ENCODE results near the gene LILRB2. TPM values are rescaled to one million over a fixed set of nuclear protein-coding genes. Genes with fewer than 3 reads are reported as not detected.

LILRB2 gene
- polyA plus RNA-seq, 1 of the 3 experiments (the other 2 are of a cell fraction): not detected

DNA sequence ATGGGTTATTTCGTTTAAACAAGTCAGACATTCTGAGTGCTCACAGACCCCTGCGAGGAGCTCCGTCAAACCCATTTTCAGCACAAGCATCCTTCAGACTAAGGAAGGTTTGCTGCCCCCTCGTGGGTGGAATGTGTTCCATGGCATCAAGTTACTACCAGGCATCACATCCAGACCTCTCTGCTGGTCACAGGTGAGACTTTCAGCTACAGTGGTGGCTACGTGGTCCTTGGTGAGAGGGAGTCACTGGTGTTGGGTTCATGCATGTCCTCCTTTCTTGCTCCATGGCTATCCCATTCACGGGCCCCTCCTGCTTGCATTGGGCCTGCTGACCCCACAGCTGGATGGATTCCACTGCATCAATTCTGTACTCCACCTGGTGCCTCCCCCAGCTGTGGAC is 14.8 kb downstream of the LILRB2 start:
- Histone ChIP-seq H3K9ac (no peak overlapping the region), H4K20me1 (ENCODE audit: insufficient read depth) (no peaks in the 10 kb centered on the region), H2AFZ (ENCODE audit: low read depth) (no peak overlapping the region), H3K4me3 (ENCODE audit: low read depth in 2 of 2, low read length in 1 of 2) (no peak overlapping the region; a peak in 1 of 4 replicates), H3K36me3 (replicated peaks in 1 of 2; ENCODE audit: control insufficient read depth in 1 of 2, insufficient read depth in 2 of 2, low read length in 1 of 2) (no peaks in the 10 kb centered on the region), H3K9me2 (no peaks in the 10 kb centered on the region), H3F3A (replicated peaks; ENCODE audit: insufficient read depth) (peaks cover 5% of the 10 kb centered on the region), H3K9me3 (no peaks in the 10 kb centered on the region), H3K27ac (ENCODE audit: low read depth in 2 of 2, low read length in 1 of 2) (no peak overlapping the region), H3K4me1 (ENCODE audit: control insufficient read depth in 1 of 2, insufficient read depth in 2 of 2, low read depth in 1 of 2, low read length in 1 of 2) (no peaks in the 10 kb centered on the region), H3K27me3 (ENCODE audit: insufficient read depth) (peaks cover 44% of the 10 kb centered on the region; the same call in 1 of the 2 replicates), H3K4me2 (no peak overlapping the region), H3K79me2 (ENCODE audit: insufficient read depth) (no peaks in the 10 kb centered on the region)
- ChIA-PET CTCF (interaction anchor here (0.6 to 2.6 kb wide), 20 partner anchors 8 to 437 kb away, joined by 3 to 14 read pairs (median 4); partner anchors contain the start of genes LILRB2, LILRB5 and MBOAT7), POLR2A (interaction anchor here (0.6 kb wide), 1 partner anchor 167 kb away, joined by 5 read pairs; no protein-coding TSS in a partner anchor)
- peak; percentile 59 for DNase-seq
- TF ChIP-seq, protein P1, sequence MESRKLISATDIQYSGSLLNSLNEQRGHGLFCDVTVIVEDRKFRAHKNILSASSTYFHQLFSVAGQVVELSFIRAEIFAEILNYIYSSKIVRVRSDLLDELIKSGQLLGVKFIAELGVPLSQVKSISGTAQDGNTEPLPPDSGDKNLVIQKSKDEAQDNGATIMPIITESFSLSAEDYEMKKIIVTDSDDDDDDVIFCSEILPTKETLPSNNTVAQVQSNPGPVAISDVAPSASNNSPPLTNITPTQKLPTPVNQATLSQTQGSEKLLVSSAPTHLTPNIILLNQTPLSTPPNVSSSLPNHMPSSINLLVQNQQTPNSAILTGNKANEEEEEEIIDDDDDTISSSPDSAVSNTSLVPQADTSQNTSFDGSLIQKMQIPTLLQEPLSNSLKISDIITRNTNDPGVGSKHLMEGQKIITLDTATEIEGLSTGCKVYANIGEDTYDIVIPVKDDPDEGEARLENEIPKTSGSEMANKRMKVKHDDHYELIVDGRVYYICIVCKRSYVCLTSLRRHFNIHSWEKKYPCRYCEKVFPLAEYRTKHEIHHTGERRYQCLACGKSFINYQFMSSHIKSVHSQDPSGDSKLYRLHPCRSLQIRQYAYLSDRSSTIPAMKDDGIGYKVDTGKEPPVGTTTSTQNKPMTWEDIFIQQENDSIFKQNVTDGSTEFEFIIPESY (IDR thresholded peaks at IDR 0.05; ENCODE audit: borderline replicate concordance, low read depth): no peak
- TF ChIP-seq EZH2phosphoT487 (IDR thresholded peaks at IDR 0.05; ENCODE audit: borderline replicate concordance, low read depth) (no peak), MXI1 (IDR thresholded peaks at IDR 0.05; ENCODE audit: low read depth, low read length) (no peak), NRF1 (IDR thresholded peaks at IDR 0.05; ENCODE audit: low read depth, low read length) (no peak), SMC3 (IDR thresholded peaks at IDR 0.05; ENCODE audit: low read depth, low read length) (peak; percentile 17; the same call in 1 of the 2 replicates), FOXJ3 (CRISPR knock-in tag; IDR thresholded peaks at IDR 0.05) (no peak), SIN3A (IDR thresholded peaks at IDR 0.05; ENCODE audit: borderline replicate concordance, low read depth, low read length) (no peak), FOXM1 (IDR thresholded peaks at IDR 0.05; ENCODE audit: low read depth) (no peak), TEAD4 (IDR thresholded peaks at IDR 0.05; ENCODE audit: borderline replicate concordance, insufficient read depth) (peak; percentile 89), TCF12 (IDR thresholded peaks at IDR 0.05) (no peak), TAF1 (IDR thresholded peaks at IDR 0.05; ENCODE audit: borderline replicate concordance, low read depth, low read length) (no peak), ELF1 (IDR thresholded peaks at IDR 0.05) (no peak), EP300 (IDR thresholded peaks at IDR 0.05; ENCODE audit: borderline replicate concordance in 1 of 2, low read depth in 1 of 2, low read length in 1 of 2) (no peak), RAD21 (IDR thresholded peaks at IDR 0.05; ENCODE audit: low read length) (peak; percentile 44)
- TF ChIP-seq, protein P2, sequence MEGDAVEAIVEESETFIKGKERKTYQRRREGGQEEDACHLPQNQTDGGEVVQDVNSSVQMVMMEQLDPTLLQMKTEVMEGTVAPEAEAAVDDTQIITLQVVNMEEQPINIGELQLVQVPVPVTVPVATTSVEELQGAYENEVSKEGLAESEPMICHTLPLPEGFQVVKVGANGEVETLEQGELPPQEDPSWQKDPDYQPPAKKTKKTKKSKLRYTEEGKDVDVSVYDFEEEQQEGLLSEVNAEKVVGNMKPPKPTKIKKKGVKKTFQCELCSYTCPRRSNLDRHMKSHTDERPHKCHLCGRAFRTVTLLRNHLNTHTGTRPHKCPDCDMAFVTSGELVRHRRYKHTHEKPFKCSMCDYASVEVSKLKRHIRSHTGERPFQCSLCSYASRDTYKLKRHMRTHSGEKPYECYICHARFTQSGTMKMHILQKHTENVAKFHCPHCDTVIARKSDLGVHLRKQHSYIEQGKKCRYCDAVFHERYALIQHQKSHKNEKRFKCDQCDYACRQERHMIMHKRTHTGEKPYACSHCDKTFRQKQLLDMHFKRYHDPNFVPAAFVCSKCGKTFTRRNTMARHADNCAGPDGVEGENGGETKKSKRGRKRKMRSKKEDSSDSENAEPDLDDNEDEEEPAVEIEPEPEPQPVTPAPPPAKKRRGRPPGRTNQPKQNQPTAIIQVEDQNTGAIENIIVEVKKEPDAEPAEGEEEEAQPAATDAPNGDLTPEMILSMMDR (IDR thresholded peaks at IDR 0.05): peak; percentile 76
- TF ChIP-seq, protein P3, sequence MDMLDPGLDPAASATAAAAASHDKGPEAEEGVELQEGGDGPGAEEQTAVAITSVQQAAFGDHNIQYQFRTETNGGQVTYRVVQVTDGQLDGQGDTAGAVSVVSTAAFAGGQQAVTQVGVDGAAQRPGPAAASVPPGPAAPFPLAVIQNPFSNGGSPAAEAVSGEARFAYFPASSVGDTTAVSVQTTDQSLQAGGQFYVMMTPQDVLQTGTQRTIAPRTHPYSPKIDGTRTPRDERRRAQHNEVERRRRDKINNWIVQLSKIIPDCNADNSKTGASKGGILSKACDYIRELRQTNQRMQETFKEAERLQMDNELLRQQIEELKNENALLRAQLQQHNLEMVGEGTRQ (IDR thresholded peaks at IDR 0.05; ENCODE audit: borderline replicate concordance, low read depth, low read length): no peak
- 6% methylated on average over 6 of the region's 6 CpGs for WGBS (ENCODE audit: low lambda C conversion rate)
